Measurements from ENCODE around the gene PLEKHM3. TPM values are rescaled to one million over a fixed set of nuclear protein-coding genes. Genes with fewer than 3 reads are reported as not detected.

PLEKHM3 gene
- total and polyA plus RNA-seq, 12 donors, result 9.5 to 39.6 (median 21.7) TPM

DNA sequence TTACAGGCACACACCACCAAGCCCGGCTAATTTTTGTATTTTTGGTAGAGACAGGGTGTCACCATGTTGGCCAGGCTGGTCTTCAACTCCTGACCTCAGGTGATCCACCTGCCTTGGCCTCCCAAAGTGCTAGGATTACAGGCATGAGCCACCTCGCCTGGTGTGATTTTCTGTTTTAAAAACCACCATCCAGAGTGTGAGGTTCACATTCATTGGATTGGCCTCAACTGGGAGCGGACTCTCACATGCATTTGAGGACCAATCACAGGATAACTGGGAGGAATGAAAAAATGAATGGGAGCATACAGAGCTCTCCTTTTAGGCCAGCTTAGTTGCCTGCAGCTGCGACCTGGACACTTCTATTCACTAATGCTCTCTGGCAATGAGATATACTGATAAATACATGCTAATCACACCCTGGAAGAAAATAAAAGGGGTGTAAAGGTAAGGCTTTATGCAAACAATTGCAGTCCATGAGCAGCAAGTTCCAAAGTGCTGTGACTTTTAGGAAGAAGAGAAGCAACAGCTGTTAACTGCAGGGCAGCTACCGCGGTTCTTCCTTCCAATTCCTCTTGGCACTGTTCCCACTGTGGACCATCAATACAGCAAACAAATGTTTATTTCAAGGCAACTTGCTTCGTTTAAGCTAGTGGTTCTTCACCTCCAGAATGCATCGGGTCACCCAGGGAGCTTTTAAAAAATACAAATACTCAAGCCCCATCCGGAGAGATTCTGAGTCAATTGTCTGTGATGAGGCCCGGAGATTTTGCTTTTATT lies 206.1 kb downstream of the PLEKHM3 start:
- Histone ChIP-seq H3K27ac (no peak overlapping the region), H3K36me3 (replicated peaks in 1 of 2) (no peaks in the 10 kb centered on the region), H3K27me3 (no peaks in the 10 kb centered on the region), H3K9me3 (replicated peaks in 1 of 3) (no peaks in the 10 kb centered on the region), H3K4me3 (no peak overlapping the region), H3K4me1 (replicated peaks in 1 of 2) (no peaks in the 10 kb centered on the region)
- 58 to 77% (median 68%) methylated on average over 9 to 10 of the region's 10 CpGs for WGBS, 4 donors
- DNase-seq, result no peak
- TF ChIP-seq, protein P1, sequence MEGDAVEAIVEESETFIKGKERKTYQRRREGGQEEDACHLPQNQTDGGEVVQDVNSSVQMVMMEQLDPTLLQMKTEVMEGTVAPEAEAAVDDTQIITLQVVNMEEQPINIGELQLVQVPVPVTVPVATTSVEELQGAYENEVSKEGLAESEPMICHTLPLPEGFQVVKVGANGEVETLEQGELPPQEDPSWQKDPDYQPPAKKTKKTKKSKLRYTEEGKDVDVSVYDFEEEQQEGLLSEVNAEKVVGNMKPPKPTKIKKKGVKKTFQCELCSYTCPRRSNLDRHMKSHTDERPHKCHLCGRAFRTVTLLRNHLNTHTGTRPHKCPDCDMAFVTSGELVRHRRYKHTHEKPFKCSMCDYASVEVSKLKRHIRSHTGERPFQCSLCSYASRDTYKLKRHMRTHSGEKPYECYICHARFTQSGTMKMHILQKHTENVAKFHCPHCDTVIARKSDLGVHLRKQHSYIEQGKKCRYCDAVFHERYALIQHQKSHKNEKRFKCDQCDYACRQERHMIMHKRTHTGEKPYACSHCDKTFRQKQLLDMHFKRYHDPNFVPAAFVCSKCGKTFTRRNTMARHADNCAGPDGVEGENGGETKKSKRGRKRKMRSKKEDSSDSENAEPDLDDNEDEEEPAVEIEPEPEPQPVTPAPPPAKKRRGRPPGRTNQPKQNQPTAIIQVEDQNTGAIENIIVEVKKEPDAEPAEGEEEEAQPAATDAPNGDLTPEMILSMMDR (IDR thresholded peaks at IDR 0.05), result no peak
- no peak for TF ChIP-seq POLR2A (IDR thresholded peaks at IDR 0.05)
- intact Hi-C loops (cut with DNase I), result no loop called here

DNA sequence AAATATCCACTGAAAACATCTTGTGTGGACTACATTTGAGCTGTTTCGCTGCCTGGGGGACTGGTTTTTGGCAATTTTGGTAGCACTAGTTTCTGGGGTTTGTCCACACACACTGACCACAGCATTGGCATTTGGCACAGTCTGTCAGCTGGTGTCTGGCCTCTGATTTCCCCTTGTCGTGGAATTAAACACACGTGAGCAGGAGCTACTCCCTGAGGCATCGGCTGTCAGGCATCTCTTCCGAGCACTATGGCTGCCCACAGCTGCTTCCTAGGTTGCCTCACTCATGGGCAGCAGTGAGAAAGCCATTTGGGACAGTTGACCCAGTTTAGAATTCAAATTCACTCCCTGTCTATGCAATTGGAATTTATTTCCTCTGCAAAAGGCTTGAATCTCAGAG lies 208.8 kb downstream of the PLEKHM3 start:
- H3K36me3 ChIP-seq (replicated peaks in 1 of 2), result no peaks in the 10 kb centered on the region
- H3K4me1 ChIP-seq (replicated peaks in 1 of 2), result no peaks in the 10 kb centered on the region
- no peak overlapping the region for H3K4me3 ChIP-seq
- H3K27me3 ChIP-seq, result no peaks in the 10 kb centered on the region
- H3K27ac ChIP-seq, result no peak overlapping the region
- no peak for TF ChIP-seq POLR2A (IDR thresholded peaks at IDR 0.05)
- TF ChIP-seq, protein P1 (IDR thresholded peaks at IDR 0.05), result no peak
- 76 to 95% (median 81%) methylated on average over 5 of the region's 5 CpGs for WGBS, 4 donors
- intact Hi-C loops (cut with DNase I), result no loop called here
- no peak for DNase-seq
- no peaks in the 10 kb centered on the region for H3K9me3 ChIP-seq (replicated peaks in 1 of 3)

DNA sequence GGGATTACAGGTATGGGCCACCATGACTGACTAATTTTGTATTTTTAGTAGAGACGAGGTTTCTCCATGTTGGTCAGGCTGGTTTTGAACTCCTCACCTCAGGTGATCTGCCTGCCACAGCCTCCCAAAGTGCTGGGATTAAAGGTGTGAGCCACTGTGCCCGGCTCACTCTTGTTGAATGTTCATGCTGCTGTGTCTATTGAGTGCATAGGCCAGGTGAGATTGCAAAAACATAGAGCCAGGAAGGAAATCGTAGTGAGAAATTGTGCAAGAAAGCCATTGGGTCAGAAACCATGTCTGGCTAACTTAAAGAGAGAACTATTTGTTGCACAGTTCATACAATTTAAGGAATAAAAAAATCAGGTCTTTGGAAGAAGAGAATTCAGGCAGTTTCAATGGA lies 210.1 kb downstream of the PLEKHM3 start:
- no peak for DNase-seq
- no peak overlapping the region for H3K27ac ChIP-seq
- no peaks in the 10 kb centered on the region for H3K9me3 ChIP-seq (replicated peaks in 1 of 3)
- TF ChIP-seq, protein P1 (IDR thresholded peaks at IDR 0.05), result no peak
- TF ChIP-seq POLR2A (IDR thresholded peaks at IDR 0.05), result no peak
- H3K4me3 ChIP-seq, result no peak overlapping the region
- intact Hi-C loops (cut with DNase I), result no loop called here
- 78 to 89% (median 83%) methylated on average over 3 of the region's 3 CpGs for WGBS, 4 donors
- H3K27me3 ChIP-seq, result no peaks in the 10 kb centered on the region
- H3K4me1 ChIP-seq (replicated peaks in 1 of 2), result no peaks in the 10 kb centered on the region
- H3K36me3 ChIP-seq (replicated peaks in 1 of 2), result no peaks in the 10 kb centered on the region

DNA sequence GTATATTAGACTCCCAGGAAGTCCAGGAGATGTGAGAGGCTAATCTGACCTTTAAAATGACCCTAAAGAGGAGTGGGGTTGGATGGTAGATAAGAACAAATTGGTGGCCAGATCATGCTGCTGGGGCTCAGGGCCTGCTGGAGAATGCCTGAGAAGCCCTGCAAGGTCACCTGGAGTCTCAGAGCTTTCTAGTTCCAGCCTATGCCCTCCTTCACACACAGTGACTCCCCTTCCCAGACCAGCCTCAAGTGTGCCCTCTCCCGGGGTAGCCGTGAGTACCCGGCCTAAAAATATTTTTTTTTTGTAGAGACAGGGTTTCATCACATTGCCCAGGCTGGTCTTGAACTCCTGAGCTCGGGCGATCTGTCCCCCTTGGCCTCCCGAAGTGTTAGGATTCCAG lies 211.4 kb downstream of the PLEKHM3 start:
- no peak for TF ChIP-seq POLR2A (IDR thresholded peaks at IDR 0.05)
- TF ChIP-seq, protein P1 (IDR thresholded peaks at IDR 0.05), result no peak
- no peak for DNase-seq
- Histone ChIP-seq H3K27me3 (no peaks in the 10 kb centered on the region), H3K36me3 (replicated peaks in 1 of 2) (no peaks in the 10 kb centered on the region), H3K9me3 (replicated peaks in 1 of 3) (no peaks in the 10 kb centered on the region), H3K4me3 (no peak overlapping the region), H3K27ac (no peak overlapping the region), H3K4me1 (replicated peaks in 1 of 2) (no peaks in the 10 kb centered on the region)
- 81 to 97% (median 92%) methylated on average over 6 of the region's 6 CpGs for WGBS, 4 donors
- intact Hi-C loops (cut with DNase I), result no loop called here

Measured in adrenal gland (tissue), 12 donors.